ENCODE results near the gene IFNAR2.
"Not testable (repeated sequence)": the region's sequence is repeated elsewhere in the genome, so short reads cannot be mapped to it uniquely, and the experiment has no call there.

IFNAR2 gene

DNA sequence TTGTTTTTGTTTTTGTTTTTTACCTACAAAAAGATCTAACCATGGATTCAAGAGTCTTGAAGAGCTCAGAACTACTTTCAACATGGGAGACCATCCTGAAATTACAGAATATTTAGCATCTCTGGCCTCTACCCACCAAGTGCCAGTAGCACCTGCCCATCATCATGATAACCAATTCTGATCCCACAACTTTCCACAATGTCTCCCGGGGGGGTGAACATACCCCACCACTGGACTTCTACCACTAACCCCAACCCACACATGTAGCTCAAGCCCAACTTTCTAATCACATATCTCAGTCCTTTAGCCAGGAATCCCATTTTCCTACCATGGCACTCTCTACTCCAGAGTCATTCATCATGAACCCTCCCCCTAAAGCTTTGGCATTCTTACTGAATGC, 15.7 kb upstream of the IFNAR2 start:
- no peak for DNase-seq (ENCODE audit: low spot score)
- no peak for FAIRE-seq

DNA sequence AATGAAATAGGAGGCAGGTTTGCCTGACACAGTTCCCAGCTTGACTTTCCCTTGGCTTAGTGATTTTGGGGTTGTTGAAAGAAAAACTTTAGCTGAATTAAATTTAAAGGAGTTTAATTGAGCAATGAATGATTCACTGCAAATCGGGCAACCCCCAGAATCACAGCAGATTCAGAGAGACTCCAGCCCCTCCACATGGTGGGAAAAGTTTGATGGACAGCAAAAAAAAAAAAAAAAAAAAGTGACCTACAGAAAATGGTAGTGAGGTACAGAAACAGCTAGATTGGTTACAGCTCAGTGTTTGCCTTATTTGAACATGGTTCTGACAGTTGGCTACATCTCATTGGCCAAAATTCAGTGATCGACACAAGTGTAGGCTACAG, 12.6 kb upstream of the IFNAR2 start:
- no peak for FAIRE-seq
- no peak for DNase-seq (ENCODE audit: low spot score)

DNA sequence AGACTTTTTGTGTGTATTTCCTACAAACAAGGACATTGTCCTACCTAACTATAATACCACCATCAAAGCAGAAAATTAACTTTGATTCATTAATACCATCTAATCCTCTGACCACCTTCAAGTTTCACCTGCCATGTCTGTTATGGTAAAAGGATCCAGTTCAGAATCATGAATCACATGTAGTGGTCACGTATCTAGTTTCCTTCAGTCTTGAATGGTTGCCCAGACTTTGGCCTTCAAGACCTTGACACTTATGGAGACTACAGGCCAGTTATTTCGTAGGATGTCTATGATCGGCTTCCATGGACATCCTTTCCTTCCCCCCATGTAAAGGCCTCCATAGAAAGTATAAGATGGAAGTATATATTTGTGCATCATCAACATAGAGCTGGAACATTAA, 10.4 kb upstream of the IFNAR2 start:
- DNase-seq (ENCODE audit: low spot score) (no peak), FAIRE-seq (no peak)

DNA sequence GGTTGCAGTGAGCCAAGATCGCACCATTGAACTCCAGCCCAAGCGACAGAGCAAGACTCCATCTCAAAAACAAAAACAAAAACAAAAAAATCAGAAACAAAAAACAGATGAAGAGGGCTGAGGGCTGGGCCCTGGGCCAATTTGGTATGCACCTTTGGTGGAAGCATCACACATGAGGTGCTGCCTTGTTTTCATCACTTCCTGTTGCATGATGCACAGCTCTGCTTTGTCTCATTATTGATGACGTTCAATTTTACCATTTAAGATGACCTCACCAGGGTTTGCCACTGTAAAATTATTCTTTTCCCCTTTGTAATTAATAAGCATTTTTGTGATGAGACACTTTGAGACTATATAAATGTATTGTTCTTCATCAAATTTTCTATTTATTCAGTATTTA, 9.8 kb upstream of the IFNAR2 start:
- FAIRE-seq, result no peak

DNA sequence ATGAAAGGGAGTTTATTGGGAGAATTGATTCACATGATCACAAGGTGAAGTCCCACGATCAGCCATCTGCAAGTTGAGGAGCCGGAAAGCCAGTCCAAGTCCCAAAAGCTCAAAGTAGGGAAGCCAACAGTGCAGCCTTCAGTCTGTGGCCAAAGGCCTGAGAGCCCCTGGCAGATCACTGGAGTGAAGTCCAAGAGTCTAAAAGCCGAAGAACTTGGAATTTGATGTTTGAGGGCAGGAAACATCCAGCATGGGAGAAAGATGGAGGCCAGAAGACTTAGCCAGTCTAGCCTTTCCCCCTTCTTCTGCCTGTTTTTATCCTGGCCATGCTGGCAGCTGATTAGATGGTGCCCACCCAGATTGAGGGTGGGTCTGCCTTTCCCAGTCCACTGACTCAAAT, 4.4 kb upstream of the IFNAR2 start:
- not testable (repeated sequence) for FAIRE-seq; DNase-seq (ENCODE audit: low spot score)

More for the DNA sequence above, 9.8 kb upstream of the IFNAR2 start:
- DNase-seq (ENCODE audit: low spot score), result no peak

DNA sequence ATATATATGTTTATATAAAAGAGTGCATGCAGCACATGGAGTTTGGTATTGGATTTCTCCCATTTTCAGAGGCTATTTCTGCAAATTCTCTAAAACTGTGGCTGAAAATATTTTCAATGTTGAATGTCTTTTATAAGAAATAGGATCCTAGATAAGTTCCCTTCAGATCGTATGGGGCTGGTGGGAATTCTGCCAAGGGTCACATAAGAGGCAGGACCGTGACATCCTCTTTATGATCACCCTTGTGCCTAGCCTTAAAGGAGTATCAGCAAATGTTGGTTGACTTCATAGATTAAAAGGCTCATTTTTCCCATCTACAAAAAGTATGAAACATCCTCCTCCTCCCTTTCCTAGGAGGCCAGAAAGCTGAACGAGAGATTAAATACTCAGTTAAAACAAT, 1.3 kb upstream of the IFNAR2 start:
- no peak for DNase-seq (ENCODE audit: low spot score)
- FAIRE-seq, result no peak

DNA sequence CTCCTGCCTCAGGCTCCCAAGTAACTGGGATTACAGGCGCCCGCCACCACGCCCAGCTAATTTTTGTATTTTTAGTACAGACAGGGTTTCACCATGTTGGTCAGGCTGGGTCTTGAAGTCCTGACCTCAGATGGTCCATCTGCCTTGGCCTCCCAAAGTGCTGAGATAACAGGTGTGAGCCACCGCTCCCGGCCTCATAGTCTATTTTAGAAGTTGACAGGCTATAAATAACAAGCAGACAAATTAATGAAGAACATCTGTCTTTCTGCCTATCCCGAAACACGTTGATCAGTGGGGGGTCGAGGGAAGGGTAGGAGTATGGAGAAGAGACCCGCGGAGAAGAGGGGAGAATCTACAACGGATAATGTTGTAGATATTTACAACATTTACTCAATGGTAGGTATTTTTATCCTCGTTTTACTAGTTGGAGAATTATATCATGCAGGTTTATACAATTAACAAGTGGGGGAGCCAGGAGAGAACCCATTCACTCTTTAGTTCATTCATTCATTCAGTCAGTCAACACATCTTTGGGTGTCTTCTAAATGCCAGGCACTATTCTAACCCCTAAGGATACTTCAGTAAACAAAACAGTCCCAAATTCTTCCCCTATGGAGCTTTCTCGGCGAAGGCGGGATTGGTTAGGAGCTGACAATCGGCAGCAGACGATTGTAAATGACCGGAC, 497 bp upstream of the IFNAR2 start:
- FAIRE-seq (no peak), DNase-seq (ENCODE audit: low spot score) (no peak)

DNA sequence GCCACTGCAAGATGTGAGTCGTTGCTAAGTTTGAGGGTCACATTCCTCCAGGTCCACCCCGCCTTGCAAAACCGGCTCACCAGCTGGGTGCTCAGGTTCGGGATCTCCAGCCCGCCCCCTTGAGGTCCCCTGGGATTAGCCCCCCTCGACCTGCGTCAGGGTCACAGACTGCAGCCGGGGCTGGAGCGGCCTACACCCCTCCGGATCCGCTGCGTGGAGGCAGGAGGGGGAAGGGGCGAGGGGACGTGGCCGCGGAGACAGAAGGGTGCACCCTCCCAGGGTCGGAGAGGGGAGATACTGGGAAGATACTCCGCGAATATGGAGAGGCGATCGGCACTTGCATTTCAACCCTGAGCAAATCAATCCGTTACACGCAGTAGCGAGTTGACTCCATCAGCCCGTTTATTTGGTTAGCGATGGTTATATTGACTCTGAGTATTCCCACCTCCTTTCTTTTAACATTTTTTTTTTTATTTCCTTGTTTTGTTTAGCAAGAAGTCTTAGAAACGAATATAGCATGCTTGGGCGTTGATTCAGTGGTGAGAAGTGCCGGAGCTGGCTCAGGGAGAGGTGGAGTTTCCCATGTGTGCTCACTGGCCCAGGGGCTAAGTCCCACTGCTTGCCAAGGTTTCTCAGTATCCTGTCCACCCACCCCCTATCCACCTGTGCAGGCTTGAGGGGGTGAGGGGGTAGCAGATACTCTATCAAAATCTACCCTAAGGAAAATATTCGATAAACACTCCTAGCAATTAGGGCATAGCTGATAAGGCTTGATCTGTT, 997 bp downstream of the IFNAR2 start:
- FAIRE-seq, result no peak
- peak; percentile 49 for DNase-seq (ENCODE audit: low spot score)

DNA sequence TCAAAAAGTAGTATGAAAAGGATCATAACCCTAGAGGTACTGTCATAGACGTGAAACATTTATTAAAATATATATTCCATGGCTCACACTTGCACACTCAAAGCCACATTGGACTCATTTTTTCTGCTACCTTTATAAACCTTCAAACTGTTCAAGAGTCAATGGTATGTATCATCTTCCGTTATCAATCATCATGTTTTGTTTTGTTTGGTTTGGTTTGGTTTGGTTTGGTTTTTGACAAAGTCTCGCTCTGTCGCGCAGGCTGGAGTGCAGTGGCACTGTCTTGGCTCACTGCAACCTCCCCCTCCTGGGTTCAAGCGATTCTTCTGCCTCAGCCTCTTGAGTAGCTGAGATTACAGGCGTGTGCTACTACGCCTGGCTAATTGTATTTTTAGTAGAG, 1.8 kb downstream of the IFNAR2 start:
- FAIRE-seq, result no peak
- no peak for DNase-seq (ENCODE audit: low spot score)

DNA sequence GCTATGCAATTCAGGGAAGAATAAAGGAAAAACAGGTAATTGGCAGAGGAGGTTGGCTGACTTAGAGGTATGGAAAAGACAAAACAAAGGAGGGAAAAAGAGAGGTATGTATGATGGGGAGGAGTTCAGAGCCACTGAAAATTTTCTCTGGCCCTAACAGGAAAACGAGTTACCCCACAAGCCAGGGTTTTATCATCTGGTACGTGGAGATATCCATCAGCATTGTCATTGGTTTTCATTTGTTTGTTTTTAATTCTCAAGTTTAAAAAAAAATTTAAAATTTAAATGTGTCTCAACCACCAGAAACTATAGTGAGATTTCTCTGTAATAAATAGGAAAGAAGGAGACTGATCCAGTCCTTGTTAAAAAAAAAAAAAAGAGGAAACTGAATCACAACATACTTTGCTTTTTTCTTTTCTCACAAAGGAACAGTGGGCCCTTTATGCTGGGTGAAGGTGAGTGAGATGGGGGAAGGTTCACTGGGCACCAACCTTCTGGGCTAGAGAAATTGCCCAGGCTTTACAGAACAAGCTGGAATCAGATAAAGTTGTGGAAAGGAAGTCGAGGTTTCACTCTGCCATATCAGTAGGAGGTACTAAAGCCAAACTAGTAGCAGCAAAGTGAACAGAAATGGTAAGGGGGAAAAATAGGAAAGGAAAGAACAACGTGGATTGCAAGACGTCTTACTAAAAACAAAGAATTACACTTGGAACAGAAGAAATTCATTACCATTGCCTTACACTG, 2.7 kb downstream of the IFNAR2 start:
- FAIRE-seq, result no peak
- no peak for DNase-seq (ENCODE audit: low spot score)

DNA sequence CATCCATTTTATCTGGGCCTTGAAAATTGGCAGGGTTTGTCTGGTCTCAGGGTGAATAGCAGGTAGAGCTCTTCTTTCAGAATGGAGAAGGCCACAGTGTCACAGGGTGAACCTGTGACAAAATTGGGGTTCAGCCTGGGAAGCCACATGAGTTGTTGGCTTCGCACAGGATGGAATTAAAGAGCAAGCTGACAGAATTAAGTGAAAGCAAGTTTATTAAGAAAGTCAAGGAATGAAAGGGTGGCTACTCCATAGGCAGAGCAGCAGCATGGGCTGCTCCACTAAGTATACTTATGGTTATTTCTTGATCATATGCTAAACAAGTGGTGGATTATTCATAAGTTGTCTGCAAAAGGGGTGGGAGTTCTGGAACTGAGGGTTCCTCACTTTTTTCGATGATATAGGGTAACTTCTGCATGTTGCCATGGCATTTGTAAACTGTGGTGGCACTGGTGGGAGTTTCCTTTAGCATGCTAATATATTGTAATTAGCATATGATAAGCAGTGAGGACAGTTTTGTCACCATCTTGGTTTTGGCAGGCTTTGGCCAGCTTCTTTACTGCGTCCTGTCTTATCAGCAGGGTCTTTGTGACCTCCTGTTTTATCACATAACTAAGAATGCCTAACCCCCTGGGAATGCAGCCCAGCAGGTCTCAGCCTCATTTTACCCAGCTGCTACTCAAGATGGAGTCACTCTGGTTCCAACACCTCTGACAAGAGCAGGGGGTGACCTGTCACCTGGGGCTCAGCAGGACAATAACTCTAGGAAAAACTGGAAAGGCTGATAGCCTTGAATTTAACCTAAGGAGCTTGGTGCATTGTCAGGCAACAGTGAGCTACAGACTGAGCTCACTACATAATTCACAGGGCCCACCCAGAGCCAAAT, 5.1 kb downstream of the IFNAR2 start:
- DNase-seq (ENCODE audit: low spot score), result no peak
- FAIRE-seq, result no peak

DNA sequence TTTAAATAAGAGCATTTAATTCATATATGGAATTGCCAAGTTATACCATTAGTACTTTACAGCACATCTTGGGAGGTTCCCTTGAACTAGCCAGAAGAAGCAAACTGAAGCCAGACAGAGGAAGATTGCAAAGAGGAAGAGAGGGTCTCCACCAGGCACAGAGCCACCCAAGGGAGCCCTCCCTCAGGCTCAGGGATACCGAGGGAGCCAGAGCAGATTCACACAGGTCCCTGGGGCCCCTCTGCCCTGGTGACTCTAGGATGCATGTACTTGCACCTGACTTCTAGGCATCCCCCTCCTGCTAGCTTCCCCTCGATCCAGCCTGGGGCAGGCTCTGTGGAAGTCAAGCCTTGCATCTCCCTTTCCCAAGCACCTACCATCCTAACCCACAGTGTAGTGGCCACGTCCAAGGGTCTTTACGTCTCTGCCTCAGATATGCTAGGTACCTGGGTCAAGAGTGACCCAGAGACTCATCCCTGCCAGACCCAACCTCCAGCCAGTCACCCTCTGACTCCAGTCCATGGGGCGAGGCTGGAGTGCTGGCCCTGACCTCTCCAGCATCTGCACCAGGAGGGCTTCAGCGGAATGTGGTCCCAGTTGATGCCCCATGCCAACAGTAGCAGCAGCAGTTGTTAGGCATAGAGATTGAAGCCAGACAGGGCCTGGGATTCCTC, 6.4 kb downstream of the IFNAR2 start:
- DNase-seq (ENCODE audit: low spot score) (no peak), FAIRE-seq (no peak)

DNA sequence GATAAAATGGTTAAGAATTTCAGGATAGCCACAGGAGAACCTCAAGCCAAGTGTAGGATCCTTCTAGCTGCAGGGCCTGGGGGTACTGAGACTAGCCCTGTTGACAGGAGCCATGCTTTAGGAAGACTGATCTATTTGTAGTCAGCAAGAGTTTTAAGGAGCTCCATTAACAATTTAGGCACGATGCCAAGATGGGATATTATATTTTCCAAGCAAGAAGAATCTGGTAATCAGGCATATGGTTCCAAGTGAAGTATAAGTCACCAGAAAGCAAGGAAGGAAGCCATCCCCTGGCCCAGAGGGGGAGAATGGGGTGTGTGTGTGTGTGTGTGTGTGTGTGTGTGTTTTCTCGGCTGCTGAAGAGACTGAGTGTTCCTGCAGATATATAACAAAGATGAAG, 7.0 kb downstream of the IFNAR2 start:
- DNase-seq (ENCODE audit: low spot score), result no peak
- no peak for FAIRE-seq

DNA sequence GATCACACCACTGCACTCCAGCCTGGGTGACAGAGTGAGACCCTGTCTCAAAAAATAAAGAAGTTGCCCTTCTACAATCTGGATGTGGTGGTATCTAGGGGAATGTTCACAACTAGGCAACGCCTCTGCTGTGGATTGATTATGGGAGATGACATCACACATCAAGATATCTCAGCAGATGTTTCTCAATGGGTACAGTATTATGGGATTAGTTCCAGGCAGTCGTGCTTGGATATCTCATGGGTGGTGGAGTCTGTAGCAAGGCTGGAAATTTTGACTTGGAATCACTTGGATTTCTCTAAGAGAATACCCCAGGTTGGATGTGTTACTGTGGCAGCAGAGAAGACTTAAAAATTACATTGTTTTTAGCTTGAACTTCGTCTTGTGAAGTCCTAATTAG, 7.7 kb downstream of the IFNAR2 start:
- DNase-seq (ENCODE audit: low spot score), result no peak
- FAIRE-seq, result no peak

DNA sequence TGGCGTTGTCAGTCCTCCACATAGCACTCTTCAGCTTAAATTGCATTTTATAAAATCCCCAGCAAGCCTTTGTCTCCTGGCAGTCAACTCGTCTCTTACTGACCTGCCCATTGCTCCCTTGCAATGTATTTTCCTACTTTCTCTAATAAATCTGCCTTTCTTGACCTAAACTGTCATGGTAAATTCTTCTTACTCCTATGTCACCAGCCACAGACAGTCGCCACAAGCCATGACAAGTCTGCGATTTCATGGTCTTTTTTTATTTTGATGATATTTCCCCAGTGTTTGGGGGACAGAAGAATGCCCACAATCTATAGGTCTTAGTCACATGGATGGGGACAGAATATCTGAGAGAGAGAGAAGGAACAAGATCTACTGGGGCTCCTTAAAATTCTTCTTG, 8.4 kb downstream of the IFNAR2 start:
- no peak for DNase-seq (ENCODE audit: low spot score)
- no peak for FAIRE-seq

DNA sequence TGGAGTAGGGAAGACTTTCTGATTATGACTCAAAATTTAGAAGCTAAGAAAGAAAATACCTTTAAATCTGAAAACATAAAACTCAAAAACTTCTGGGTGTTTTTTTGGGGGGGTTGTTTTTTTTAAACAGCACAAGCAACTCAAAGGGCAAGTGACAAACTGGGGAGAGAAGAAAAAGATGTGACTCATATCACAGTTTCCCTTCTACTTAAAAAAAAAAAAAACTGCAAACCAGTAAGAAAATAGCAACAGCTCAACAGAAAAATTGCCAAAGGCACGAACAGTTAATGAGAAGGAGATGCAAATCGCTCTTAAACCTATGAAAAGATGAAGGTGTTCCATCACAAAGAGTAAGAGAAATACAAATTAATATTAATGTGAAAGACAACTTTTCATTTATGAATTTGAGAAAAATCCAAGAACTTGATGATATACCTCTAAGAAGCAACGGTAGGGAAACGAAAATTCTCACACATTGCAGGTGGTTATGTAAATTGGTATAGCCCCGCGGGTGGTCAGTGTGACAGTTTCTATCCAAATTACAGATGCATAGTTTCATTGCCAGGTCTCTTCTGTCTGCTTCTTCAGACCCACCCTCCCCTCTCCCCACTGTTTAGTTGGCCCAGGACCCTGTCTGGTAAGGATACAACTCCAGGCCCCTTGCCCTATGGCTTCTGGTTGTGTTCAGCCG, 9.0 kb downstream of the IFNAR2 start:
- FAIRE-seq, result no peak
- no peak for DNase-seq (ENCODE audit: low spot score)

DNA sequence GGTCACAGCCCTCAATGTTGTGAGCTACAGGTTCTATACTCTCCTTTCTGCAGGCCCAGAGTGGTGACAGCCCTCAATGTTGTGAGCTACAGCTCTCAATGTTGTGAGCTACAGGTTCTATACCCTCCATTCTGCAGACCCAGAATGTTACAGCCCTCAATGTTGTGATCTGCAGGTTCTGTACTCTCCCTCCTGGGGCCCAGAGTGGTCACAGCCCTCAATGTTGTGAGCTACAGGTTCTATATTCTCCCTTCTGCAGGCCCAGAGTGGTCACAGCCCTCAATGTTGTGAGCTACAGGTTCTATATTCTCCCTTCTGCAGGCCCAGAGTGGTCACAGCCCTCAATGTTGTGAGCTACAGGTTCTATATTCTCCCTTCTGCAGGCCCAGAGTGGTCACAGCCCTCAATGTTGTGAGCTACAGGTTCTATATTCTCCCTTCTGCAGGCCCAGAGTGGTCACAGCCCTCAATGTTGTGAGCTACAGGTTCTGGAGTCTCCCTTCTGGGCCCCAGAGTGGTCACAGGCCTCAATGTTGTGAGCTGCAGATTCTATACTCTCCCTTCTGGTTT, 9.9 kb downstream of the IFNAR2 start:
- not testable (repeated sequence) for DNase-seq (ENCODE audit: low spot score); FAIRE-seq

DNA sequence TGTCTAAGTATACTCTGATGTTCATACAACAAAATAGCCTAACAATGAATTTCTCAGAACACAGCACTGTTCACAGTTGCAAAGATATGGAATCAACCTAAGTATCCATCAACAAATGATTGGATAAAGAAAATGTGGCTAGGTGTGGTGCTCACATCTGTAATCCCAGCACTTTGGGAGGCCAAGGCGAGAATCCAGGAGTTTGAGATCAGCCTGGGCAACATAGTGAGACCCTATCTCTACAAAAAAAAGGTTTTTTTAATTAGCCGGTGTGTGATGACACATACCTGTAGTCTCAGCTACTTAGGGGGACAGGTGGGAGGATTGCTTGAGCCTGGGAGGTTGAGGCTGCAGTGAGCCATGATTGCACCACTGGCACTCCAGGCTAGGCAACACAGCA, 10.7 kb downstream of the IFNAR2 start:
- DNase-seq (ENCODE audit: low spot score) (no peak), FAIRE-seq (no peak)

DNA sequence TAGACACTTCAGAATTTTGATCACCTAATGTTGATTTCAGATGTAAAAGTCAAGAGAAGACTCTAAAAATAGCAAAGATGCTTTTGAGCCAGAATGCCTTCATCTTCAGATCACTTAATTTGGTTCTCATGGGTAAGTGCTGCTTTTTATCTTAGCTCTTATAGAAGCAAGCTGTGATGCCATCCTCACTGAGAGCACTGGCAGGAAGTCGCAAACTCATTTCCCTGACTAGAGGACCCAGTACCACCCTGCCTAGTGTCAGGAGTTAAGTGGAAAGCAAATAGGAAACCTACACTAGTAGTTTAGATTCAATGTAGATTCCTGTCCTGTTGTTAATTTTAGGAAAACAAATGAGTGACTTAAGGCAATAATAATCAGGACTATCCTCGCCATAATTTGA, 12.1 kb downstream of the IFNAR2 start:
- FAIRE-seq (no peak), DNase-seq (ENCODE audit: low spot score) (no peak)

DNA sequence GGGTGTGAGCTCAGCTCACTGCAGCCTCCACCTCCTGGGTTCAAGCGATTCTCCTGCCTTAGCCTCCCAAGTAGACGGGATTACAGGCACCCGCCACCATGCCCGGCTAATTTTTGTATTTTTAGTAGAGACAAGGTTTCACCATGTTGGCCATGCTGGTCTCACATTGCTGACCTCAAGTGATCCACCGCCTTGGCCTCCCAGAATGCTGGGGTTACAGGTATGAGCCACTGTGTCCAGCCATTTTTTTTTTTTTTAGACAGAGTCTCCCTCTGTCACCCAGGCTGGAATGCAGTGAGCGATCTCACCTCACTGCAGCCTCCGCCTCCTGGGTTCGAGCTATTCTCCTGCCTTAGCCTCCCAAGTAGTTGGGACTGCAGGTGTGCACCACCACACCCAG, 13.1 kb downstream of the IFNAR2 start:
- FAIRE-seq, result not testable (repeated sequence)

More for the DNA sequence above, 13.1 kb downstream of the IFNAR2 start:
- DNase-seq (ENCODE audit: low spot score), result not testable (repeated sequence)

All from urothelium cell line (cell line).